BLaER1 treated with 17β-estradiol and CSF1 and Interleukin-3, amounts not matched to agents 10 nM and 100 nM (cell line): Measurements from ENCODE around the gene ITGAV.
"Not testable (repeated sequence)": the region's sequence is repeated elsewhere in the genome, so short reads cannot be mapped to it uniquely, and the experiment has no call there.

Experiments used
- H3K27ac ChIP-seq, 11 experiments: shearing (Covaris generic); formaldehyde crosslinking; 2 replicates each; pipeline ENCODE4 v1.8.1; 2022
- H3K27me3 ChIP-seq, 11 experiments: shearing (Covaris generic); formaldehyde crosslinking; 2 replicates each; pipeline ENCODE4 v1.8.1; 2022
- H3K36me3 ChIP-seq, 11 experiments: shearing (Covaris generic); formaldehyde crosslinking; 2 replicates each; pipeline ENCODE4 v1.8.1; 2022
- H3K4me1 ChIP-seq, 10 experiments: shearing (Covaris generic); formaldehyde crosslinking; 2 replicates each; pipeline ENCODE4 v1.8.1; 2022
- H3K4me2 ChIP-seq, 11 experiments: shearing (Covaris generic); formaldehyde crosslinking; 2 replicates each; pipeline ENCODE4 v1.8.1; 2022
- H3K4me3 ChIP-seq, 10 experiments: shearing (Covaris generic); formaldehyde crosslinking; 2 replicates each; pipeline ENCODE4 v1.8.1; 2022
- H3K9ac ChIP-seq, 11 experiments: shearing (Covaris generic); formaldehyde crosslinking; 2 replicates each; pipeline ENCODE4 v1.8.1; 2022
- H3K9me3 ChIP-seq, 11 experiments: shearing (Covaris generic); formaldehyde crosslinking; replicated peaks in 1 of 11; 2 replicates each; pipeline ENCODE4 v1.8.1; 2022
- H4K20me1 ChIP-seq, 11 experiments: shearing (Covaris generic); formaldehyde crosslinking; 2 replicates each; pipeline ENCODE4 v1.8.1; 2022
- Cebpa-rat ChIP-seq, 11 experiments: shearing (Covaris generic); IDR thresholded peaks; 2 replicates each; pipeline ENCODE4 v1.8.1; 2022

ITGAV gene

DNA sequence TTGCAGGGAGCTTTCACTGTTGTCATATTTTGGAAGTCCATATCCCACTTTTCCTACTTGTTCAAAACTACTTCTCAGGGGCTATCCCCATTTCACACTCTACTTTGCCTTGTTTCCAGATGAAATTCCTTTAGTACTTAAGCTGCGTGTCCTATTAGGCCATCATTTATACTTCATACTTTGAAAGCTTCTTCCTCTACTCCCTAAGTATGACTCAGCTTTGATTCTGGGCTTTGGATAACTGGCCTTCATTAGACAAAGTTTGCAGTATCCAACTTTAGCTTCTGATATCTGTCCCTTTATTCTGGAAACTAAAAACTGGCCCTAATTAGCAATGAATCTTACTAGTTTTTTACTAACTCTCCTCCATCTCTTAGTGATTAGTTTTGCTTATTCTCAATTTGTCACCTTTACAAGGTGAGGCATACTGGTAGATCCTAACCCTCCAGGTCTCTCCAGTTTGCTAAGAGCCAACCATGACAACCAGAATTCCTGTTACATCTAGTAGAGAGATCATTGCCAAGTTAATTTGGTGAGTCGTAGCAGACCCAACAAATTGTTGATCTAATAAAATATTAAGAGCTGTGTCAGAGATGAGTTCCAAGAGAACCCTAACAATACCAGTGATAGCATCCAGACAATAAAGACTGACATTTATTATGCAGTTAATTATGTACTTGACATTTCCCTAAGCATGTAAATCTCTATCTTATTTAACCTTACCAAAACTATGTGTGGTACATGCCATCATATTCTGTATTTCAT is 31.2 kb upstream of the ITGAV start:
- H4K20me1 ChIP-seq = no peaks in the 10 kb centered on the region
- no peak for TF ChIP-seq Cebpa-rat (IDR thresholded peaks at IDR 0.05)
- no peaks in the 10 kb centered on the region for H3K36me3 ChIP-seq
- no peak overlapping the region for H3K4me2 ChIP-seq
- H3K9ac ChIP-seq = no peak overlapping the region
- no peaks in the 10 kb centered on the region for H3K27me3 ChIP-seq
- H3K27ac ChIP-seq = no peak overlapping the region
- H3K4me3 ChIP-seq = no peak overlapping the region
- peaks cover 0 to 6% (median 0%) of the 10 kb centered on the region in 11 experiments; a peak in 2 of 22 replicates for H3K9me3 ChIP-seq
- no peaks in the 10 kb centered on the region for H3K4me1 ChIP-seq

DNA sequence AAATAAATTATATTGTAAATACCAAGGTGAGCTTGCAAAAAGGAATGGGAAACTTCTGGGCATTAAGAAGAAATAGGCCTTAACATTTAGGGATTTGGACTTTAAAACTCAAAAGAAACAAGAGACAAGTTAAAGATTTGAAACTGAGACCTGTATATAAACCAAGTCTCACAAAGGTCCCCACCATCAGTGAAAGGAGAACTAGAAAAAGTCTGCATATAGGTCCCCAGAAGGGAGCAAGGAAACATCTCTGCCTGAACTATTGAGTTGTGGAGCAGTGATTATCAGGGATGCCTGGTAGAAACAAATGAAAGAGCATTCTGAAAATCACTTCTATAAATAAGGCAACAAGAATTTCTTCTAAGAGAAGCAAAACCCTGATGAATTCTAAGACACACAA is 30.5 kb upstream of the ITGAV start:
- H3K9ac ChIP-seq = no peak overlapping the region
- no peak for TF ChIP-seq Cebpa-rat (IDR thresholded peaks at IDR 0.05)
- H3K36me3 ChIP-seq = no peaks in the 10 kb centered on the region
- no peak overlapping the region for H3K4me2 ChIP-seq
- H3K4me1 ChIP-seq = no peaks in the 10 kb centered on the region
- H4K20me1 ChIP-seq = no peaks in the 10 kb centered on the region
- H3K27ac ChIP-seq = no peak overlapping the region
- H3K27me3 ChIP-seq = no peaks in the 10 kb centered on the region
- no peak overlapping the region for H3K4me3 ChIP-seq
- peaks cover 0 to 6% (median 0%) of the 10 kb centered on the region in 11 experiments; a peak in 2 of 22 replicates for H3K9me3 ChIP-seq

DNA sequence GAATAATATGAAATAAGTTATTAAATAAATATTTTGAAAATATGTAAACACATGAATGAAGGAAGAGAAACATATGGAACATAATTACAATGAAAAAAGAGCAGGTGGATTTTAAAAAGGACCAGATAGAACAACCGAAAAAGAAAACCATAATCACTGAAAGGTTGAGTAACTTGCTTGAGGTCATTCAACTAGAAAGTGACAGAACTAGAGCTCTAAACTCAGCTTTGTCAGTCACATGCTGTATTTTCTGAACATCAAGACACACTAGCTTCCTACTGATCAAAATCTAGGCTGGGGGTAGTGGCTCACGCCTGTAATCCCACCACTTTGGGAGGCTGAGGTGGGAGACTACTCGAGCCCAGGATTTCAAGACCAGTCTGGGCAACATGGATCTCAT is 30.0 kb upstream of the ITGAV start:
- Histone ChIP-seq H3K4me2 (no peak overlapping the region), H3K27ac (no peak overlapping the region), H3K27me3 (no peaks in the 10 kb centered on the region), H4K20me1 (no peaks in the 10 kb centered on the region), H3K9me3 (peaks cover 0 to 6% (median 0%) of the 10 kb centered on the region in 11 experiments; a peak in 2 of 22 replicates), H3K36me3 (no peaks in the 10 kb centered on the region), H3K9ac (no peak overlapping the region), H3K4me1 (no peaks in the 10 kb centered on the region), H3K4me3 (no peak overlapping the region)
- TF ChIP-seq Cebpa-rat (IDR thresholded peaks at IDR 0.05) = no peak

DNA sequence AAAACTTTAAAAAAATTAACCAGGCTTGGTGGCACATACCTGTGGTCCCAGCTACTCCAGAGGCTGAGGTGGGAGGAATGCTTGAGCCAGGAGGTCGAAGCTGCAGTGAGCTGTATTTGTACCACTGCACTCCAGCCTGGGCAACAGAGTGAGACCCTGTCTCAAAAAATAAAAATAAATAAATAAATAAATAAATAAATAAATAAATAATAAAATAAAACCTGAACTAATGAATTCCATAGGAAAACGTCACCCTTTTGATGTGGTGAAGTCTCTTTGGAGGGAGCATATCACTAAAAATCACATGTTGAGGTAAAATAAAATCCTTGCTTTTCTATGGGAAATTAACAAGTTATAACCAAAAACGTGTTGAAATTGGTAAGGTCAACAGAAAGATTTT is 29.6 kb upstream of the ITGAV start:
- no peak overlapping the region for H3K27ac ChIP-seq
- no peak overlapping the region for H3K9ac ChIP-seq
- H3K4me3 ChIP-seq = no peak overlapping the region
- no peaks in the 10 kb centered on the region for H3K4me1 ChIP-seq
- H3K36me3 ChIP-seq = no peaks in the 10 kb centered on the region
- H3K9me3 ChIP-seq = peaks cover 0 to 6% (median 0%) of the 10 kb centered on the region in 11 experiments; a peak in 2 of 22 replicates
- no peak overlapping the region for H3K4me2 ChIP-seq
- H3K27me3 ChIP-seq = no peaks in the 10 kb centered on the region
- TF ChIP-seq Cebpa-rat (IDR thresholded peaks at IDR 0.05) = no peak
- H4K20me1 ChIP-seq = no peaks in the 10 kb centered on the region

DNA sequence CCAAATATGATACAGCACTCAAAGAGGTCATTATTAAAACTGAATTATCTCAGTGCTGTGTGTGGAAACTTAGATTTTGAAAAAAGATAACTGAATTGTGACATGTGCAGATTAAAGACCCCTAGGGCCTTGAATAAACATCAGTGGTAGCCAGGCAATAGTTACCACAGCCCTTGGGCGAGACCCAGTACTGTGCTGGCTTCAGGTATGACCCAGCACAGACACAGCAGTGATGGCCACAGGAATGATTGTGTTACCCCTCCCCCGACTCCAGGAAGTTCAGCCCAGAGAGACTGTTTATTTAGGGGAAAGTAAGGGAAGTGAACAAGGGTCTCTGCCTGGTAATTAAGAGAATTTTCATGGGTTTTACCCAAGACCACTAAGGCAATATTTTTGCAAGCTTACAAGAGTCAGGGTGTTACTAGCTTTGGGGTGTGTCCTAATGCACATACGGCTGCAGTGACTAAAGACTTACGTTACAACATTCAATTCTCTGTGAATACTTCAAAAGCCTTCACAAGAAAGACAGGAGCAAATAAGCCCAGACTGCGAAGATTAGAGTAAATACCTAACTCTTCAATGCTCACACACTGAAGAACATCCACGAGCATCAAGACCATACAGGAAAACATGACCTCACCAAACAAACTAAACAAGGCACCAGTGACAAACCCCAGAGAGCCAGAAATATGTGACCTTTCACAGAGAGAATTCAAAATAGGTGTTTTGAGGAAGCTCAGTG is 28.2 kb upstream of the ITGAV start:
- Histone ChIP-seq H3K27ac (no peak overlapping the region), H3K9me3 (peaks cover 0 to 6% (median 0%) of the 10 kb centered on the region in 11 experiments; a peak in 2 of 22 replicates), H3K4me1 (no peaks in the 10 kb centered on the region), H4K20me1 (no peaks in the 10 kb centered on the region), H3K36me3 (no peaks in the 10 kb centered on the region), H3K4me3 (no peak overlapping the region), H3K9ac (no peak overlapping the region), H3K27me3 (no peaks in the 10 kb centered on the region), H3K4me2 (no peak overlapping the region)
- no peak for TF ChIP-seq Cebpa-rat (IDR thresholded peaks at IDR 0.05)

DNA sequence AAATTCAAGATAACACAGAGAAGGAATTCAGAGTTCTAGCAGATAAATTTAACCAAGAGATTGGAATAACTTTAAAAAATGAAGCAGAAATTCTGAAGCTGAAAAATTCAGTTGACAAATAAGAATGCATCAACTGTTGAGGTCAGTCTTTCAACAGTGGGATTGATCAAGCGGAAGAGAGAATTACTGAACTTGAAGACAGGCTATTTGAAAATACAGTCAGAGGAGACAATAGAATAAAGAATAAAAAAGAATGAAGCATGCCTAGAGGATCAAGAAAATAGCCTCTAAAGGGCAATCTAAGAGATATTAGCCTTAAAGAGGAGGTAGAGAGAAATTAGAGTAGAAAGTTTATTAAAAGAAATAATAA is 27.7 kb upstream of the ITGAV start:
- TF ChIP-seq Cebpa-rat (IDR thresholded peaks at IDR 0.05) = no peak
- peaks cover 0 to 6% (median 0%) of the 10 kb centered on the region in 11 experiments; a peak in 2 of 22 replicates for H3K9me3 ChIP-seq
- H3K27ac ChIP-seq = no peak overlapping the region
- no peak overlapping the region for H3K9ac ChIP-seq
- H4K20me1 ChIP-seq = no peaks in the 10 kb centered on the region
- no peaks in the 10 kb centered on the region for H3K4me1 ChIP-seq
- H3K27me3 ChIP-seq = no peaks in the 10 kb centered on the region
- no peaks in the 10 kb centered on the region for H3K36me3 ChIP-seq
- no peak overlapping the region for H3K4me3 ChIP-seq
- H3K4me2 ChIP-seq = no peak overlapping the region

DNA sequence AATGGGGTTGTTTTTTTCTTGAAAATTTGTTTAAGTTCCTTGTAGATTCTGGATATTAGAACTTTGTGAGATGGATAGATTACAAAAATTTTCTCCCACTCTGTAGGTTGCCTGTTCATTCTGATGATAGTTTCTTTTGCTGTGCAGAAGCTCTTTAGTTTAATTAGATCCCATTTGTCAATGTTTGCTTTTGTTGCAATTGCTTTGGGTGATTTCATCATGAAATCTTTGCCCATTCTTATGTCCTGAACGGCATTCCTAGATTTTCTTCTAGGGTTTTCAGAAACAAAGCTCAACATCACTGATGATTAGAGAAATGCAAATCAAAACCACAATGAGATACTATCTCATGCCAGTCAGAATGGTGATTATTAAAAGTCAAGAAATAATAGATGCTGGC is 21.3 kb upstream of the ITGAV start:
- H3K9me3 ChIP-seq, H3K9ac ChIP-seq, H3K27me3 ChIP-seq, H3K27ac ChIP-seq, H3K36me3 ChIP-seq, H3K4me1 ChIP-seq, H3K4me2 ChIP-seq, H3K4me3 ChIP-seq, H4K20me1 ChIP-seq: not testable (repeated sequence)

DNA sequence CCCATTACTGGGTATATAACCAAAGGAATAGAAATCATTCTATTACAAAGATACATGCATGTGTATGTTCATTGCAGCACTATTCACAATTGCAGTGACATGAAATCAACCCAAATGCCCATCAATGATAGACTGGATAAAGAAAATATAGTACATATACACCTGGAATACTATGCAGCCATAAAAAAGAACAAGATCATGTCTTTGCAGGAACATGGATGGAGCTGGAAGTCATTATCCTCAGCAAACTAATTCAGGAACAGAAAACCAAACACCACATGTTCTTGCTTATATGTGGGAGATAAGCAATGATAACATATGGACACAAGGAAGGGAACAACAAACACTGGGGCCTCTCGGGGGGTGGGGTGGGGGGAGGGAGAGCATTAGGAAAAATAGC is 20.7 kb upstream of the ITGAV start:
- not testable (repeated sequence) for H3K4me2 ChIP-seq, H3K27me3 ChIP-seq, H3K27ac ChIP-seq, H4K20me1 ChIP-seq, H3K9ac ChIP-seq, H3K9me3 ChIP-seq, H3K4me3 ChIP-seq, H3K4me1 ChIP-seq, H3K36me3 ChIP-seq

DNA sequence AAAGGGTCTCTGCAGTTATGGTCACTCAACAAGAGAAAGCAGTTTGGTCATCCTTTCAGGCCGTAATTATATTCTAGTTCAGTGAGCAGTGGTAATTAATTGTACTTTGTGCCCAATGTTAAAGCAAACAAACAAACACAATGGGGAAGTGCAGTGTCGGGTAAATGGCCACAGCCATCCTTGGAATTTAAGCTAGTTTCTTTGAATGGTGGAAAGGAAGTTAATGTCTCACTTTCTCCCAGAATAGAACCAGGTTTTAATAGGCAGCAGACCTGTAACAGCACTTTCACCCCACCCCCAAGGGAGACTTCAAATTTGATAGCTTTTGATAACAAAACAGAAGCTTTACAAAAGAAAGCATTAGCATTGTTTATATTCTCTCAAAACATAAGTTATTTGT is 20.0 kb upstream of the ITGAV start:
- Histone ChIP-seq H3K4me2 (peak overlapping the region in 1 of 11 experiments; percentile 21; a peak in 1 of 22 replicates), H3K4me1 (peaks cover 0 to 8% (median 4%) of the 10 kb centered on the region in 10 experiments; a peak in 12 of 20 replicates), H3K36me3 (no peaks in the 10 kb centered on the region), H3K27me3 (no peaks in the 10 kb centered on the region), H3K27ac (no peak overlapping the region), H3K9ac (no peak overlapping the region), H4K20me1 (no peaks in the 10 kb centered on the region), H3K4me3 (no peak overlapping the region), H3K9me3 (peaks cover 0 to 4% (median 0%) of the 10 kb centered on the region in 11 experiments; a peak in 1 of 22 replicates)
- TF ChIP-seq Cebpa-rat (IDR thresholded peaks at IDR 0.05) = no peak

DNA sequence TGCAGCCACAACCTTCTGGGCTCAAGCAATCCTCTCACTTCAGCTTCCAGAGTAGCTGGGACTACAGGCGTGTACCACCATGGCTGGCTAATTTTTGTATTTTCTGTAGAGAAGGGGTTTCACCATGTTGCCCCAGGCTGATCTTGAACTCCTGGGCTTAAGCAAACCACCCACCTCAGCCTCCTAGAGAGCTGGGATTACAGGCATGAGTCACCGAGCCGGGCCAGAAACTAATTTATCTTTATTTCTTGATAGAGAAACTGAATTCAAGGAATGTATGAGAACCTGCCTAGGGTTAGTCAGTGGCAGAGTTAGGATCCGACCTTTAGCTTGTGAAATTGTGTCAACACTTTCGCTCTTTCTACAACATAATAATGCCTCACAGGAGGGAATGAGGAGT is 19.3 kb upstream of the ITGAV start:
- Histone ChIP-seq H4K20me1 (no peaks in the 10 kb centered on the region), H3K27ac (no peak overlapping the region), H3K36me3 (no peaks in the 10 kb centered on the region), H3K4me2 (no peak overlapping the region), H3K4me3 (no peak overlapping the region), H3K4me1 (peaks cover 5 to 13% (median 9%) of the 10 kb centered on the region in 10 experiments; a peak in 17 of 20 replicates), H3K9ac (no peak overlapping the region), H3K27me3 (no peaks in the 10 kb centered on the region), H3K9me3 (peaks cover 0 to 4% (median 0%) of the 10 kb centered on the region in 11 experiments; a peak in 1 of 22 replicates)
- TF ChIP-seq Cebpa-rat (IDR thresholded peaks at IDR 0.05) = no peak
